Keratinocyte (primary cell): Measurements from ENCODE around the gene MOB4. TPM values are rescaled to one million over a fixed set of nuclear protein-coding genes. Genes with fewer than 3 reads are reported as not detected.

Experiments used
- DNase-seq: peaks from one replicate; pipeline ENCODE4 v3.0.0-alpha.2; 2011; ENCODE audit warnings: low read depth, missing footprints, low spot score
- FAIRE-seq: peaks from 2 replicates; lab custom pipeline; 2011; peaks lifted over from hg19 to GRCh38; lab: Jason Lieb, UNC
- H2AFZ ChIP-seq: 2 replicates; pipeline ENCODE4 v1.6.0; 2012; ENCODE audit warnings: low read length, control low read depth, inconsistent platforms; ENCODE audit not compliant: control insufficient read depth
- H3K27ac ChIP-seq: 2 replicates; pipeline ENCODE4 v1.5.1; 2011; ENCODE audit warnings: low read length; ENCODE audit not compliant: control insufficient read depth, insufficient read depth
- H3K27me3 ChIP-seq: 3 replicates; pipeline ENCODE4 v1.6.0; 2011; ENCODE audit warnings: low read length; ENCODE audit not compliant: control insufficient read depth, insufficient read depth; ENCODE audit errors: extremely low read depth
- H3K36me3 ChIP-seq, 2 experiments: 2 replicates in 1 of 2; 3 replicates in 1 of 2; pipeline ENCODE4 v1.5.1; 2011; ENCODE audit warnings: low read length in 2 of 2, mild to moderate bottlenecking in 1 of 2; ENCODE audit not compliant: control insufficient read depth in 2 of 2, insufficient read depth in 2 of 2; ENCODE audit errors: extremely low read depth in 1 of 2
- H3K4me1 ChIP-seq: 3 replicates; pipeline ENCODE4 v1.5.1; 2011; ENCODE audit warnings: low read length; ENCODE audit not compliant: control insufficient read depth, insufficient read depth; ENCODE audit errors: extremely low read depth
- H3K4me2 ChIP-seq: 3 replicates; pipeline ENCODE4 v1.6.0; 2011; ENCODE audit warnings: low read depth, low read length; ENCODE audit not compliant: control insufficient read depth, insufficient read depth; ENCODE audit errors: extremely low read depth
- H3K4me3 ChIP-seq, 3 experiments: fragments of 200-600 bp in 1 of 3; sonication (generic) in 1 of 3; 2 replicates in 2 of 3; 3 replicates in 1 of 3; pipeline ENCODE4 v1.5.1; 2011 to 2016; ENCODE audit warnings: low read length in 3 of 3, mild to moderate bottlenecking in 3 of 3, control low read depth in 2 of 3, inconsistent platforms in 1 of 3, low read depth in 1 of 3, mixed read lengths in 1 of 3, mixed run types in 1 of 3, moderate library complexity in 1 of 3; ENCODE audit not compliant: control insufficient read depth in 2 of 3, insufficient read depth in 2 of 3; ENCODE audit errors: extremely low read depth in 1 of 3
- H3K79me2 ChIP-seq: 2 replicates; pipeline ENCODE4 v1.6.0; 2012; ENCODE audit warnings: low read length; ENCODE audit not compliant: control insufficient read depth, insufficient read depth
- H3K9ac ChIP-seq: 3 replicates; pipeline ENCODE4 v1.6.0; 2011; ENCODE audit warnings: low read length; ENCODE audit not compliant: control insufficient read depth, insufficient read depth; ENCODE audit errors: extremely low read depth
- H3K9me1 ChIP-seq: 3 replicates; pipeline ENCODE4 v1.6.0; 2011; ENCODE audit warnings: low read length; ENCODE audit not compliant: control insufficient read depth, insufficient read depth; ENCODE audit errors: extremely low read depth
- H3K9me3 ChIP-seq: 2 replicates; pipeline ENCODE4 v1.5.1; 2012; ENCODE audit warnings: low read depth, low read length; ENCODE audit not compliant: control insufficient read depth
- H4K20me1 ChIP-seq: 3 replicates; pipeline ENCODE4 v1.6.0; 2011; ENCODE audit warnings: low read length; ENCODE audit not compliant: control insufficient read depth, insufficient read depth; ENCODE audit errors: extremely low read depth
- EZH2 ChIP-seq: IDR thresholded peaks from one replicate; pipeline ENCODE4 v1.6.1; 2012; ENCODE audit warnings: inconsistent platforms, mild to moderate bottlenecking, low read length, moderate library complexity
- dilution Hi-C: fragments of 300-500 bp; cut with MboI; formaldehyde crosslinking; loops from one replicate; pipeline ENCODE4 v1.7.0; 2020; ENCODE audit warnings: low sequenced_read_pairs; ENCODE audit not compliant: extremely low pct_ligation_motif_present
- polyA plus RNA-seq, 5 experiments: library from polyadenylated mRNA; depleted of rRNA in 3 of 5; stranded (reverse) in 3 of 5; stranded (forward) in 1 of 5; unstranded in 1 of 5; fragments of >200 nt; gene quantifications; 1 replicate in 1 of 5; 2 replicates in 3 of 5; 3 replicates in 1 of 5; pipeline versions ENCODE4 v1.2.1 to v1.2.3, GENCODE V29; 2011 to 2012; ENCODE audit warnings: missing spikeins in 2 of 5, low read depth in 1 of 5, low replicate concordance in 1 of 5
- TF ChIP-seq, protein P1 (sequence below), 3 experiments: IDR thresholded peaks in 1 of 3; conservative IDR thresholded peaks in 1 of 3; optimal IDR thresholded peaks in 1 of 3; 2 replicates in 2 of 3; 3 replicates in 1 of 3; pipeline versions ENCODE3 to v1.5.1; 2011; ENCODE audit warnings: low read length in 3 of 3, mild to moderate bottlenecking in 3 of 3, moderate library complexity in 2 of 3, control low read depth in 1 of 3, inconsistent platforms in 1 of 3; ENCODE audit not compliant: insufficient read depth in 2 of 3; ENCODE audit errors: extremely low read depth in 1 of 3

MOB4 gene
- polyA plus RNA-seq, 1 donor (not counting 4 experiments of a cell fraction or from before 2014, with no cell fraction given), result 53.6 TPM

DNA sequence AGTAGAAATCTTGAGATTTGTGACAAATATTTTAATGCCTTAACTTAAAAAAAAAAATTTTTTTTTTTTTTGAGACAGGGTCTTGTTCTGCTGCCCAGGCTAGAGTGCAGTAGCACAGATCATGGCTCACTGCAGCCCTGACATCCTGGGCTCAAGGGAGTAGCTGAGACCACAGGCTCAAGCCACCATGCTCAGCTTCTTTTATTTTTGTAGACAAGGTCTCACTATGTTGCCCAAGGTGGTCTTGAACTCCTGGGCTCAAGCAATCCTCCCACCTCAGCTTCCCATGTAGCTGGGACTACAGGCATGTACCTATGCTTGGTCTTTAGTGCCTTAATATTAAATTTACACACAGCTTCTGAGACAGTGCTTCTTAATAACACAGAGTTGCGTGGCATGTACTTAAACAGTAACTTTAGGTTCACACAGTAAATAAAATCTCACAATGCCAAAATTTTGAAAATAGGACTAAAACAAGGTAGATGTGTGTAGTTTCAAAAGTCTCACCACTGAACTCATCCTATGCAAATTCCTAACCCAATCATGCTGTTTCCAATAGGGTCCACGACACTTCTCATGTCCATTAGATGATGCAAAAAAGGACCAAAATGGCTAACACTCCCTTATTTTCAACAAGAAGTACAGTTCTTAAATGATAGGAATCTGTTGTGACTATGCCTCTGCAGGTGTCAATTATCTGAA, 20.3 kb upstream of the MOB4 start:
- Histone ChIP-seq H3K27ac (no peak overlapping the region), H3K9me3 (no peaks in the 10 kb centered on the region), H3K4me1 (peaks cover 22% of the 10 kb centered on the region), H3K36me3 (peaks cover 28 to 35% of the 10 kb centered on the region in 2 experiments), H3K9ac (no peak overlapping the region), H3K9me1 (no peaks in the 10 kb centered on the region), H2AFZ (no peak overlapping the region), H3K4me3 (no peak overlapping the region), H3K27me3 (no peaks in the 10 kb centered on the region), H3K79me2 (peaks cover 65% of the 10 kb centered on the region), H4K20me1 (peaks cover 9% of the 10 kb centered on the region), H3K4me2 (peak overlapping the region; percentile 46)
- dilution Hi-C loops, result no loop called here
- DNase-seq (no peak), FAIRE-seq (no peak)
- TF ChIP-seq, protein P1, sequence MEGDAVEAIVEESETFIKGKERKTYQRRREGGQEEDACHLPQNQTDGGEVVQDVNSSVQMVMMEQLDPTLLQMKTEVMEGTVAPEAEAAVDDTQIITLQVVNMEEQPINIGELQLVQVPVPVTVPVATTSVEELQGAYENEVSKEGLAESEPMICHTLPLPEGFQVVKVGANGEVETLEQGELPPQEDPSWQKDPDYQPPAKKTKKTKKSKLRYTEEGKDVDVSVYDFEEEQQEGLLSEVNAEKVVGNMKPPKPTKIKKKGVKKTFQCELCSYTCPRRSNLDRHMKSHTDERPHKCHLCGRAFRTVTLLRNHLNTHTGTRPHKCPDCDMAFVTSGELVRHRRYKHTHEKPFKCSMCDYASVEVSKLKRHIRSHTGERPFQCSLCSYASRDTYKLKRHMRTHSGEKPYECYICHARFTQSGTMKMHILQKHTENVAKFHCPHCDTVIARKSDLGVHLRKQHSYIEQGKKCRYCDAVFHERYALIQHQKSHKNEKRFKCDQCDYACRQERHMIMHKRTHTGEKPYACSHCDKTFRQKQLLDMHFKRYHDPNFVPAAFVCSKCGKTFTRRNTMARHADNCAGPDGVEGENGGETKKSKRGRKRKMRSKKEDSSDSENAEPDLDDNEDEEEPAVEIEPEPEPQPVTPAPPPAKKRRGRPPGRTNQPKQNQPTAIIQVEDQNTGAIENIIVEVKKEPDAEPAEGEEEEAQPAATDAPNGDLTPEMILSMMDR (optimal IDR thresholded peaks at IDR 0.05 in 1 of 3, IDR thresholded peaks at IDR 0.05 in 1 of 3, conservative IDR thresholded peaks at IDR 0.05 in 1 of 3; ENCODE audit: extremely low read depth in 1 of 3, insufficient read depth in 2 of 3, low read length in 3 of 3), result no peak

GRCh38 chr2:197496695-197497094, 19.2 kb upstream of the MOB4 start:
- Histone ChIP-seq H3K4me1 (peaks cover 26% of the 10 kb centered on the region), H3K27ac (no peak overlapping the region), H3K79me2 (peaks cover 76% of the 10 kb centered on the region), H2AFZ (no peak overlapping the region), H3K9ac (no peak overlapping the region), H3K9me3 (no peaks in the 10 kb centered on the region), H3K4me3 (peak overlapping the region in 2 of 3 experiments; percentile 1 to 50), H3K9me1 (no peaks in the 10 kb centered on the region), H3K27me3 (no peaks in the 10 kb centered on the region), H4K20me1 (peaks cover 9% of the 10 kb centered on the region), H3K36me3 (peaks cover 27 to 31% of the 10 kb centered on the region in 2 experiments), H3K4me2 (peak overlapping the region; percentile 77)
- dilution Hi-C loops, result no loop called here
- DNase-seq, result no peak
- no peak for TF ChIP-seq EZH2
- TF ChIP-seq, protein P1 (optimal IDR thresholded peaks at IDR 0.05 in 1 of 3, IDR thresholded peaks at IDR 0.05 in 1 of 3, conservative IDR thresholded peaks at IDR 0.05 in 1 of 3; ENCODE audit: extremely low read depth in 1 of 3, insufficient read depth in 2 of 3, low read length in 3 of 3), result no peak
- FAIRE-seq, result no peak
